GM19397 (cell line): Measurements from ENCODE around the gene NOC2L.
"Not testable (repeated sequence)": the region's sequence is repeated elsewhere in the genome, so short reads cannot be mapped to it uniquely, and the experiment has no call there.

ENCODE experiments used
- ATAC-seq: cut with Tn5 transposase; IDR thresholded peaks from one replicate; pipeline ENCODE4 v1.9.1; 2021; ENCODE audit warnings: mild to moderate bottlenecking, moderate library complexity; ENCODE audit not compliant: unreplicated experiment

Gene NOC2L

GRCh38 chr1:994546-994945 lies 35.5 kb upstream of the NOC2L start:
- not testable (repeated sequence) for ATAC-seq

GRCh38 chr1:993379-993995 lies 34.4 kb upstream of the NOC2L start:
- no peak for ATAC-seq

DNA sequence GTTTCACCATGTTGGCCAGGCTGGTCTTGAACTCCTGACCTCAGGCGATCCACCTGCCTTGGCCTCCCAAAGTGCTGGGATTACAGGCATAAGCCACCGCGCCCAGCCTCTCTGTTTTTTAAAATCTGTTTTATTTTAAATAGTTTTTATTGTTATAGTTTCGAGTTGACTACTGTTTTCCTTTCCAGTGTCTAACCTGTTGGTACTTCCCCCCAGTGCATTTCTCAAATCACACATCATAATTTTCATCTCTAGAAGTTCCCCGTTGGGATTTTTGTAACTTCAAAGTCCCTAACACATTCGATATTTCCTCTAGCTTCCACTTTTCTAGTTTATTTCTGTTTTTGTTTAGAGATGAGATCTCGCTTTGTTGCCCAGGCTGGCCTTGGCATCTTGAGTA lies 33.3 kb upstream of the NOC2L start:
- no peak for ATAC-seq

GRCh38 chr1:991895-992294 lies 32.8 kb upstream of the NOC2L start:
- ATAC-seq = no peak

GRCh38 chr1:991275-991674 lies 32.2 kb upstream of the NOC2L start:
- ATAC-seq = not testable (repeated sequence)

DNA sequence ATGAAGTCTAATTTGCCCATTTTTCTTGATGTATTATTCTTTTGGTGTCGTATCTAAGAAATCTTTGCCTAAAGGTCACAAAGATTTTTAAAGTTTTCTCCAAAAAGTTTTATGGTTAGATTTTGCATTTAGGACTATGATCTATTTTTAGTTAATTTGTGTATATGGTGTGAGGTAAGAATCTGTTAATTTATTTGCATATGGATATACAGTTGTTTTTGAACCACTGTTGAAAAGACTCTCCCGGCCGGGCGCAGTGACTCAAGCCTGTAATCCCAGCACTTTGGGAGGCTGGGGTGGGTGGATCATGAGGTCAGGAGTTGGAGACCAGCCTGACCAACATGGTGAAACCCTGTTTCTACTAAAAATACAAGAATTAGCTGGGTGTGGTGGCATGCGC lies 29.0 kb upstream of the NOC2L start:
- ATAC-seq = not testable (repeated sequence)

DNA sequence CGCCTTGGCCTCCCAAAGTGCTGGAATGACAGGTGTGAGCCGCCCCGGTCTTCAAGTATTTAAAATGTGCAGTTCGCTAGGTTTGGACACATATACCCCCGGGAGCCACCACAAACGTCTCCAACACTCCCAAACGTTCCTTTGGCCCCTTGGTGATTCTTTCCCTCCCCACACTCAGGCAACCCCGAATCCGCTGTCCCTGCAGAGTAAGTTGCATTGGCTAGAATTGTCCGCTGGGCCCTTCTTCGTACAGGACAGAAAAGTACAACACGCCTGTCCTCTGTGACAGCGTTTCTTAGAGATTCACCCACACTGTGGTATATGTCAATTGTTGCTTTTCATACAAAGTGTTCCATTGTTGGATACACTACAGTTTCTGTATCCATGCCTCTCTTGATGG lies 26.1 kb upstream of the NOC2L start:
- no peak for ATAC-seq

DNA sequence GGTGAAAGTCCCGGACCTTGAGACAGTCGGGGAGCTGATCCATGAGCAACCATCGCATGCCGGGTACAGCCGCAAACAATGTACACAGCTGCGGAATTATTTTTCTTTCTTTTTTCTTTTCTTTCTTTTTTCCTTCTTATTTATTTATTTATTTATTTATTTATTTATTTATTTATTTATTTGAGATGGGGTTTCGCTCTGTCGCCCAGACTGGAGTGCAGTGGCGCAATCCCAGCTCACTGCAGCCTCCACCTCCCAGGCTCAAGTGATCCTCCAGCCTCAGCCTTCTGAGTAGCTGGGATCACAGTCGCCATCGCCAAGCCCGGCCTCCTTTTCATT lies 25.4 kb upstream of the NOC2L start:
- ATAC-seq = no peak

- ATAC-seq = no peak
These were observed 24.9 kb upstream of the NOC2L start for GRCh38 chr1:983798-984475.

GRCh38 chr1:982765-983436 lies 23.8 kb upstream of the NOC2L start:
- no peak for ATAC-seq

DNA sequence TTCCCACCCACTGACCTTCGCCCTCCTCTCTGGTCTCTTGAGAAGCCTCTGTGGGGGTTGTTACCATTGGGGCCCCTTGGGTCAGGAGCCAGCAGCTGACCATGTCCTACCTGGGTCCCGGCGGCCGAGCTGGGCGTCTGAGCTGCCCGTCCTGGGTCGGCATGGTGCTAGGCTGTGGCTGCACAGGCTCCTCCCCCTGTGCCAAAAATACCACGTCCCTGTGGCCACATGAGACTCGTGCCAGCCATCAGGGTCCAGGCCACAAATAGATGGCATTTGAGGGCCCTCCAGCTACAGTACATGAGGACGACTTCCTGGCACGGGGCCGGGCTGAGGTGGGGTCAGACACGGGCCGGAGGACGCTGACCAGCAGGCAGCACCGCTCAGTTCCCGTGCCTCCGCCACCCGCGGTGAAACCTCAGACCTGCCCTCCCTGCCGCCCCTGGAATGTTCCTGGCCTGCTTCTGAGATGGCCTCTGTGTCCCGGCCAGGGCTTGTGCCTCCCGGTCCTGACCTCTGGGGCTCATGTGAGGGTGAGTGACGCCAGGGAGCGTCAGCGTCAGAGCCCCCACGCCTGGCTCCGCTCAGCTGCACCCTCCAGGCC lies 23.0 kb upstream of the NOC2L start, which contains the start of gene PERM1:
TSS of gene PERM1 (minus strand) at position 139 of the 604 bp plus-strand sequence. CDS start 1,064 bp downstream, outside the sequence.
- no peak for ATAC-seq

DNA sequence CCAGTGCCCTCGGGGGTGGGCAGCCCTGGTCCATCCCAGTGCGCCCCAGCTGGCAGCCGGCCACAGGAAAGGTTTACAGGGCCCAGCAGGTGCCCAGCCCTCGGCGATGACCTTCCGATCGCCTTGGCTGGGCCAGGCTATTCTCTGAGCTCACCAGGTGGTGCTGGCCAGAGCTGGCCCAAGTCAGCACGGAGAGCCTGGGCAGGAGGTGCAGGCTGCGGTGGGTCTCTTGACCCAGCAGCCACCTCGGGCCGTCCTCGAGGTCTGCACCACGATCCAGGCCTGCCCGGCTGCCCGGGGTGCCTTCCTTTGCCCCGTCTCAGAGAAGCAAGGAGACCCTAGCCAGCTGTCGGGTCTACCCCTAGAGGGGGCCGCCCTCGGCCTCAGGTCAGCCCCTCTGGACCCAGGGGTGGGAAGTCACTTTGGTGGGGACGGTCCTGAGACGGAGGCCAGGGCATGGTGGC lies 22.5 kb upstream of the NOC2L start:
- ATAC-seq = no peak

GRCh38 chr1:980602-981395 lies 21.7 kb upstream of the NOC2L start:
- ATAC-seq = no peak

- no peak for ATAC-seq
These were observed 21.1 kb upstream of the NOC2L start for GRCh38 chr1:980137-980571.

DNA sequence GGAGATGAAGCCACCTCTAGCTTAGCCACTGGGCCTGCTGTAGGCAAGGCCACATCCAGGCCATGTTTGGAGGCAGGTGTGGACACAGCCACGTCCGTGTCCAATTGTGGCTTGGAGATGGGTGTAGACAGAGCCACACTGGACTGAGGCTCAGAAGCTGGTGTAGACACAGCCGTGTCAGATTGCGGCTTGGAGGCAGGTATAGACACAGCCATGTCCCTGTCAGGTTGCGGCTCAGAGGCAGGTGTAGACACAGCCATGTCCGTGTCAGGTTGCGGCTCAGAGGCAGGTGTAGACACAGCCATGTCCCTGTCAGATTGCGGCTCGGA lies 20.7 kb upstream of the NOC2L start:
- ATAC-seq = no peak

DNA sequence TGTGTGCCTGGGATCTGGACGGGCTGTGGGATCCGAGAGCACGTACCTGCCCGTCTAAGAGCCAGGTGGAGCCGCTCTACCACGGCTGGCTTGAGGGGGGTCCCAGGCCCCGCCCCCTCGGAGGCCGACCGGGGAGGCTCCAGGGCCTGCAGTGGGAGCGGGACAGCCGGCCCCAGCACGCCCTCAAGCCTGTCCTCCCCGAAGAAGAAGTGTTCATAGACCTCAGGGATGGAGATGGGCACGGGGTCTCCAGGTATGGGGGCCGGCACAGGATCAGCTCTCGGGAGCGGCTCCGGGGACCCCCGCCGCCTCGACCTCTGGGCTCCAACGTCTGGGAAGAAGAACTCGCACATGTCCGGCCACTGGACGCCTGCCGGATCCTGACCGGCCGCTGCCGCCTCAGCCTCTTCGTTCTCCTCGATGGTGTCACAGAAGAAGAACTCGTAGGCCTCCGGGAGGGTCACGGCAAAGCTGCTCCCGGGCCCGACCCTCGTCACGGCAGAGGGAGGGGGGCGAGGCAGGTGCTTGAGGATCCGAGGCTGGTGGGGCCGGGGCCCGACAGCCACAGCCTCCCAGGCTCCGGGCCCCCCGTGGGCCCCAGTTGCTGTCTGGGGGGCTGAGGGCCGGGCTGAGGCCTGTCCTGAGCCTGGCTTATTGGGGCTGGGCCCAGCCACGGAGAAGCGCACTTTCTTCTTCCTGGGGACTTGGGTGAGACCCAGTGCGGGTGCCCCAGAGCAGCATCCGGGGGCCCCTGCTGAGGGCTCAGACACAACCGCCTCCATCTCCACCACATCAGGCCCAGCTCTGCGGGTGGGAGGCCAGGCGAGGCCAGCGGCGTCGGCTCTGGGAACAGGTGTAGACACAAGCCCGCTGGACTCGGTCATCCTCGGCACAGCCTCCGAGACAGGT lies 20.0 kb upstream of the NOC2L start:
- no peak for ATAC-seq

- ATAC-seq = no peak
These were observed 19.2 kb upstream of the NOC2L start for GRCh38 chr1:978069-978834.

DNA sequence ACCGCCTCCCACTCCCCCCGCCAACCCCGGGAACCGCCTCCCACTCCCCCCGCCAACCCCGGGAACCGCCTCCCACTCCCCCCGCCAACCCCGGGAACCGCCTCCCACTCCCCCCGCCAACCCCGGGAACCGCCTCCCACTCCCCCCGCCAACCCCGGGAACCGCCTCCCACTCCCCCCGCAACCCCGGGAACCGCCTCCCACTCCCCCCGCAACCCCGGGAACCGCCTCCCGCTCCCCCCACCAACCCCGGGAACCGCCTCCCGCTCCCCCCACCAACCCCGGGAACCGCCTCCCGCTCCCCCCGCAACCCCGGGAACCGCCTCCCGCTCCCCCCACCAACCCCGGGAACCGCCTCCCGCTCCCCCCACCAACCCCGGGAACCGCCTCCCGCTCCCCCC lies 17.7 kb upstream of the NOC2L start:
- ATAC-seq = not testable (repeated sequence)
